GM19193 (cell line): ENCODE data around the gene NOTCH1.

ENCODE experiments used
- POLR2A ChIP-seq: IDR thresholded peaks from 4 replicates; pipeline ENCODE4 v1.6.1; 2011; ENCODE audit not compliant: insufficient read depth, insufficient read length; ENCODE audit errors: extremely low read depth

NOTCH1 gene

DNA sequence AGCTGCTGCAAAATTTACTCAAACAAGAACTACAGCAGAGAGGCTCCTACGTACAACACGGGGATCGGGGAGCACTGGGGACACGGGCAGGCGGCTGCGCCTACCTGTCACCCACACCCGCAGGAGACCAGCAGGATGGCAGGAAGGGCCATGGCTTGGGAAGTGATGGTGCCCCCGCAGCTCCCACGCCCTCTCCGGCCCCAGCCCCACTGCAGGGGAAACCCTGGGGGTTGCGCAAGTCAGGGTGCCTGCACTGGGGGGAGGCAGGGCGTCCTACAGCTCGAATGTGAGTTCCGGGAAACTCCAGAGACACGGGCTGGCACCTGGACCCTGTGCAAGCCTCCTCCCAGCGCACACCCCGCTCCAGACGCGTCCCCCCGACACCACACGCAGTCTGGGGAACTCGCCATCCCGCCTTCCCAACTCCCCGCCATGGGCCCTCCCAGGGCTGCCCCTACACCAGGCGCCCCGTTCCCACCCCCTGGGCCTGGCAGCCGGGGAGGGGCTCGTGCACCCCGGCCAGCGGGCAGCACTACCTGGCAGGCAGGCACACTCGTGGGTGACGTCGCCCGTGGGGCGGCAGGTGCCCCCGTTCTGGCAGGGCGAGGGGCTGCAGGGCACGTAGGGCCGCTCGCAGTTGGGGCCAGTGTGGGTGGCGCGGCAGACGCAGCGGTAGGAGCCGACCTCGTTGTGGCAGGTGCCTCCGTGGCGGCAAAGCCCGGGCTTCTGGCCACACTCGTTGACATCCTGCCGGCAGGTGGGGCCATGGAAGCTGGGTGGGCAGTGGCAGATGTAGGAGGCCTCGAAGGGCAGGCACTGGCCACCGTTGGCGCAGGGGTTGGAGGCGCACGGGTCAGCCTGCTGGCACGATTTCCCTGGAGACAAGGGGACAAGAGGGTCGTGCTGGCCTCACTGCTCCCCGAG, 23.3 kb downstream of the NOTCH1 start:
- TF ChIP-seq POLR2A, result no peak

DNA sequence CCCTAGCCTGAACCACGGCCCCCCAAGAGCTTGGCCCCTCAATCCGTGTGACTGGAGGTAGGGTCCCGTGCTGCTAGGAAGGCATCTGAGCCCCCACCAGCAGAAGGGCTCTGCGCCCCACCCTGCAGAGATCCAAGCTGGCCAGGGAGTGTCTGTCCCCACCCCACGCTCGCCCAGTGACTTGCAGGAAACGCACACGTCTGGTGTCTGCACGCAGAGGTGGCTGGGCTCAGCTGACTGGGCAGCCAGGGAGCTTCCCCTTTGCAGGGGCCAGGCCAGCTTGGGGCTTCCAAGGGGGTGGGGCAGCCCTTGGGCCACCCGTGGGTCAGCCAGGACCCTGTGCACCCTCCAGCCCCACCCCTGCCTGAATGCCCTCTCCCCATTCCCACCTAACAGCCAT, 24.3 kb downstream of the NOTCH1 start:
- no peak for TF ChIP-seq POLR2A

DNA sequence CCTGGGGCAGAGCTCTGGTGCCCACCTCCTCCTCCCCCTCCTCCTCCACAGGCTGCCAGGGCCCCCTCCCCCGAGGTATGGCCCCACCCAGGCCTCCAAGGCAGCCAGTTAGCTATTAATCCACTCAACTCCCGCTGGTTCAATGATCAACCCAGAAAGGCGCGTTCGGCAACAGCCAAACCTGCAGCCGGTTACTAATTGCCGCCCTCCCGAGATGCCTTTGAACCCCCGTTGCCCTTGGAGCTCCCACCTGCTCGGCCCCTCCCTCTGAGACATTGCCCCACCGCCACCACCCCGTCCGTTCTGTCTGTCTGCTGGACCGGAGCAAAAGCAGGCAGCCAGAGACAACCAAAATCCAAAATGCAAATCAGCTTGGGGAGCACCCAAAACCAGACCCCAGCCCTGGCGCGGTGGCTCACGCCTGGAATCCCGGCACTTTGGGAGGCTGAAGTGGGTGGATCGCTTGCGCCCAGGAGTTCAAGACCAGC, 25.8 kb downstream of the NOTCH1 start:
- no peak for TF ChIP-seq POLR2A

DNA sequence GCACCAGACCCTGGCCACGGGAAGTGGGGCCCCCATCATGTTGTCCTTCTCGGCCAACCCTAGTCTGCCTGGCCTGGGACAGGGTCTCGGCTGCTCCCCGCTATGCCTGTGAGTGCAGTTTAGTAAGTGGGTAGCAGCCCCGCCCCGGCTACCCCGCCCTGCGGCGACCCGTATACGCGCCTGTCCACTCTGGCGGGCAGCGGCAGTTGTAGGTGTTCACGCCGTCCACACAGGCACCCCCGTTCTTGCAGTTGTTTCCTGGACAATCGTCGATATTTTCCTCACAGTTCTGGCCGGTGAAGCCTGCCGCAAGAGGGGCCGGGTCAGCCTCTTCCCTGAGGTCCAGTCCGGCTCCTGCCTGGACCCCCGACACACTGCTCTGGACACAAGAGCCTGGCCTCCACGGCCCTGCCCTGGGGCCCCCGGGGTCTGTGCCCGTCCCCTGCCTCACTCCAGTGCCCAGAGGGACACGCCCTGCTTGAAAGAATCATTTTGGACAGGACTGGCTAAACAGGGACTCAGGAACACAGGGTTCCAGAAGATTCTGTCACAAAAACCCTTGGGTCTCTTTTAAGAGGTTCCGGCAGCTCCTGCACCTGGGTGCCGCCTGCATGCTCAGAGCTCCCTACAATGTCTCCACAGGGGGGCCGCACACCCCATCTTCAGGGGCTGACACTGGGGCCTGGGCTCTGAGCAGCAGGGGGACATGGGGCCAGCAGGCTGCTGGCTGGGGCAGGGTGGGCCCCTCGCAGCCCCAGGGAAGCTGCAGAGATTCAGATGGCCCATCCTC, 26.4 kb downstream of the NOTCH1 start:
- TF ChIP-seq POLR2A, result no peak

DNA sequence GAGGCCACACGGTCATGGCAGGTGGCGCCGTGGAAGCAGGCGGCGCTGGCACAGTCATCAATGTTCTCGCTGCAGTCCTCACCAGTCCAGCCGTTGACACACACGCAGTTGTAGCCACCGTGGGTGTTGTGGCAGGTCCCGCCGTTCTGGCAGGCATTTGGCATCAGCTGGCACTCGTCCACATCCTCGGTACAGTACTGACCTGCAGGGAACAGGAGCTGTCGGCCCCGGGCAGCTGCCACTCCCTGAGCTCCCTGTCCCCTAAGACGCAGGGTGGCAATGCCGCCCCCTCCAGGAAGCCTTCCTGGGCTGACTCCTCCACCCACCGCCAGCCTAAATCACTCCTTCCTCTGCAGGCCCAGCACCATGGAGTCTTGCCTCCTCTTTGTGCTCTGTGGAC, 27.2 kb downstream of the NOTCH1 start:
- TF ChIP-seq POLR2A, result no peak

DNA sequence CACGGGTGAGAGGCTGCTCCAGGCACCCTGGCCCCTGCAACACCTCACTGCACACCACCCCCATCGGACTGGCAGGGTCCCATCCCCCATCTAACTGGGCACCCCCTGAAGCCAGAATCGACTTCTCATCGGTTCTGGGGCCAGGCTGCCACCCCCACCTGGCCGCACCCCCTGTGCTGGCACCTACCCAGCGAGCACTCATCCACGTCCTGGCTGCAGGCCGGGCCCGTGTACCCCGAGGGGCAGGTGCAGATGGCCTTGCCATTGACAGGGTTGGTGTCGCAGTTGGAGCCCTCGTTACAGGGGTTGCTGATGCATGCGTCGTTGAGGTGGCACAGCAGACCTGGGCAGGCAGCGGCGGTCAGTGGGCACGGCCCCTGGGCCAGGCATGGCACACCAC, 27.9 kb downstream of the NOTCH1 start:
- no peak for TF ChIP-seq POLR2A

DNA sequence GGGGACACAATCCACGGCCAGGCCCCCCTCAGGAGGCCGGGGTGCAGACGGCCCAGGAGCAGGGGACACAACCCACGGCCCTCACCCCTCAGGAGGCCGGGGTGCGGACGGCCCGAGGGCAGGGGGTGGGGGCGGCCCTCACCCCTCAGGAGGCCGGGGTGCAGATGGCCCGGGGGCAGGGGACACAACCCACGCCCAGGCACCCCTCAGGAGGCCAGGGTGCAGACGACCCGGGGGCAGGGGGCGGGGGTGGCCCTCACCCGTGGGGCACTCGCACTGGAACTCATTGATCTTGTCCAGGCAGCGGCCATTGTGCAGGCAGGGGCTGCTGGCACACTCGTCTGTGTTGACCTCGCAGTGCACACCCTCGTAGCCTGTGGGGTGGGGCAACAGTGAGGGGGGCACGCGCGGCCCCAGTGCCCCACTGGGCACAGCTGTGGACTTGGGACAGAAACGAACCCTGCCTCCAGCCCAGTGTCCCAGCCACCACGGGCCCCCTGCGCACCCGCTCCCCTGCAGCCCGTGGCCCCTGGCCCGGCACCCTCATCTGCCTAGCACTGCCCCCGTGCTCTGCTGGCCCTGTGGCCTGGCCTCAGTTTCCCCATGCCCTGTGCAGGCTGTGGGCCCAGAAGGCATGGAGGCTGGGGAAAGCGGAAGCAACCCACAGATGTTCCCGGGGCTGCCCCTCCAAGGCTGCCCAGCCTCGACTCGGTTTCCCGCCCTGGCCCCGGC, 28.7 kb downstream of the NOTCH1 start:
- TF ChIP-seq POLR2A, result no peak

DNA sequence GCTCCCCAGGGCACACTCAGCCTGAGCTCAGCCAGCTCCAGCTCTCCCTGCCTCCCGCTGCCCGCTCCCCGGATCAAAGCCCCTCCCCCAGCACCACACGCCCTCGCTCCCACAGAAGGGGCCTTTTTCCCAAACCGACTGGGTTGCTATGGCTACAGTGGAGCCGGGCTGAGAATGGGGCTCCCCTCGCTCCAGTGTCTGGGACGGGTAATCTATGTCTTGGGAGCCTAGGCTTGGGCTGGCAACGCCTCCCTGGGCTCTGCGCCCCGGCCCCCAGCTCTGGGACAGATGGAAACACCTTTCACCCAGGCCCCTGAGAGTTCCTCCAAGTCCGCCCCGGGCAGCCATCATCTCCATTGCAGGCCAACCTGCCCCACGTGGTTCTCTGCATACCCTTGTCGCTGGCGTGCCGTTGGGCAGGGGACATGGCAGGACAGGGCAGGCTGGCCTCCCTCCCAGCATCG, 29.6 kb downstream of the NOTCH1 start:
- no peak for TF ChIP-seq POLR2A

DNA sequence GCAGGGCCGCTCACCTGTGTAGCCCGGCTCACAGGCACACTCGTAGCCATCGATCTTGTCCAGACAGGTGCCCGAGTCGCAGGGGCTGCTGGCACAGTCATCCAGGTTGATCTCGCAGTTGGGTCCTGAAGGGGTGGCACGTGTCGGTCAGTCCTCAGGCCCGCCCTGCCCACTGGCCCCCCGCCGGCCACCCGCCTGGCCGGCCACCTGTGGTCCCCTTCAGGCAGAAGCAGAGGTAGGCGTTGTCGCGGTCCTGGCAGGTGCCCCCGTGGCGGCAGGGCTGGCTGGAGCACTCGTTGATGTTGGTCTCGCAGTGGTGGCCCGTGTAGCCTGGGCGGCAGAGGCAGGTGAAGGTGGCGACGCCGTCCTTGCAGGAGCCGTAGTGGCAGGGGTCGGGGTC, 30.6 kb downstream of the NOTCH1 start:
- TF ChIP-seq POLR2A, result no peak

DNA sequence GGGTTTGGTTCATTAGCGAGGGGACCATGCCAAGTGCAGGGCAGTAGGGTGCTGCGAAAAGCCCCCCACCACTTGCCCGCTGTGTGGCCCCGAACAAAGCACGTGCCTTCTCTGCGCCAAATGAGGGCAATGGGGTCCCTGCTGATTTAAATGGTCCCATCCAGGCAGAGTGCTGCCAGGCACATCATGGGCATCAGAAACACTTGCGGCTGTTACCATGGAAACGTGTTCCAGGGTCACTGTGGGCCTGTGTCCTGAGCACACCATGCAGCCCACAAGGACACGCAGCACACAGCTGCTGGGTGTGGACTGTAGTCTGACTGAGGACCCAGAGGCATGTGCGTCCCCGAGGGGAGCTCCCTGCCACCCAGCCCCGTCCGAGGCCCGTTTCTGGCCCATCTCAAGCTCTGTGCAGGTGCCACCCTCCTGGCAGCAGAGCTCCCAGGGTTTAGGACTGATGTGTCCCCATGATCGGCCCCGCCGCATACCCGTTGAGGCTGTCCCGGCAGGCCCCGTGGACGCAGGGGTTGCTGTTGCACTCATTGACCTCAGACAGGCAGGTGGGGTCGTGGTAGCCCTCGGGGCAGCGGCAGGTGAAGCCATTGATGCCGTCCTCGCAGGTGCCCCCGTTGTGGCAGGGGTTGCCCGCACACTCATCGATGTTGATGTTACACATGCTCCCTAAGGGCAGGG, 31.7 kb downstream of the NOTCH1 start:
- TF ChIP-seq POLR2A, result no peak

DNA sequence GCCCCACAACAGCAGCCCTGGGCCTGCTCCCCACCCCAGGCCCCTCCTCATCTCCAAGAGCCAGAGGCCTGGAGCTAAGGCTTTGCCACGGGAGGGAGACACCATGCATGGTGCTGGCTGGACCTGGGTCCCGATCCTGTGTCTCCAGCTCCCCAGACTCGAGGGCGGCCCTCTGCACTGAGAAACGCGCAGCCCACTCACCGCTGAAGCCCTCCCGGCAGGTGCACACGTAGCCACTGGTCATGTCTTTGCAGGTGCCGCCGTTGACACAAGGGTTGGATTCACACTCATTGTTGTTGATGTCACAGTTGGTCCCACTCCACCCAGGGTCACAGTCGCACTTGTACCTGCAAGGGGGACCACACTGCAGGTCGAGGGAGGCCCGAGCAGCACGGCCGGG, 32.7 kb downstream of the NOTCH1 start:
- no peak for TF ChIP-seq POLR2A

DNA sequence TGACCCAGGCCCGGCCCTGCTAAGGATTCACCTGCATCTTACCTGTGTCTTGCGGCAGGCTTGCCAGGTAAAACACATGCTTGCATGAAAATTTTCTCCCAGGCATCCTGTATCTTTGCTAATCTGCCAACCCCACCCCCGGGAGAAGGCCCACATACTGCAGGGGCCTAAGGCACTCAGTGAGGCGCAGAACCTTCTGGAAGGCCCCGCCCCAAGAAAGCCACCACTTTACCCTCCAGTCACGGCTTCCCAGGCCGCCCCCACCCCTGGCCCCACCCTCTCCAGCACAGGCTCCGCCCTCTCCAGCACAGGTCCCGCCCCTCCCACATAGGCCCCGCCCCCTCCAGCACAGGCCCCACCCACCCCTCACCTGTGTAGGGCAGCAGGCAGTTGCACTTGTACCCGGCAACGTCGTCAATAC, 33.2 kb downstream of the NOTCH1 start:
- TF ChIP-seq POLR2A, result no peak

DNA sequence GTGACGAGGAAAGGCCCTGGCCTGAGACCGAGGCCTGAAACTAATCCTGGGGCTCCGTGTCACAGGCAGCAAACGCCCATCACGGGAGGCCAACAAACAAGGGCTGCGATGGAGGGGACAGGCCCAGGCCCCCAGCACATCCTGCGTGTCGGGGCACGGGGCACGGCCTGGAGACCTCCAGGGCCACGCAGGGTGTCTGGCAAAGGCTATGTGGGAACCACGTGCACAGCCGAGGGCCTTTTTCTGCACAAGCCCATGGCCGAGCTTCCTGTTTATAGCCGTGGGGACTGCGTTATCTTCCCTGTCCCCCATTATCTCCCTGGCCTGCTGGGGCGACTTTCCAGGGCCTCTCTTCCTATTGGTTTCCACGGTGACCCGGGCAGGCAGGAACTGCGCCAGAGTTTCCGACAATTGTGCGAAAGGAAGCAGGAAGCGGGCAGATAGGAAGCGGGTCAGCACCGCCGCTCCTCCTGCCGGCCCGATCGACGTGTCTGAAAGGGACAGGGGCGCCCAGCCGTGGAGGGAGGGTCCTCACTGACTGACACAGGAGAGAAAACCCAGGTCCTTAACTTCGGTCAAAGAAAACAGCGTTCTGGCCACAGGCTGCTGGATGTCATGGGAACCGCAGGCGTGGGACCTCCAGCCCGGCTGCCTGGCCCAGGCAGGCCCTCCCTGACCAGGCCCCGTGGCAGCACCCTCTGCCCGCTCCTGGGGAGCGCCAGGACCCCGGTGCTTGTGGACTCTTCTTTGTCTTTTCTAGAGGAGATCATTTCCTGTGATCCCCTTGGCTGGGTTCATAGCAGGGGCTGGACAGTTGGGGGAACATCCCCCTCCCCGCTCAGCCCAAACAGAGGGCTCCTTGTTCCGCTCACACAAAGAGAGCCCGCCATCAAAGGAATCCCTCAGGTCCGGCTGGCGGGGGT, 33.9 kb downstream of the NOTCH1 start:
- TF ChIP-seq POLR2A, result no peak
